ENCODE results near the gene LMO1. TPM values are rescaled to one million over a fixed set of nuclear protein-coding genes. Genes with fewer than 3 reads are reported as not detected.

Gene LMO1
- total RNA-seq, 1 experiment from 2014 or later = 0.27 TPM

GRCh38 chr11:8309311-8309710, 45.6 kb upstream of the LMO1 start (continued):
- no peak for TF ChIP-seq CEBPB (IDR thresholded peaks at IDR 0.05; ENCODE audit: low read depth)
- no peak for TF ChIP-seq JUND (IDR thresholded peaks at IDR 0.05)
- TF ChIP-seq FOSL1 (IDR thresholded peaks at IDR 0.05; ENCODE audit: low read depth) = no peak
- no peak for TF ChIP-seq ZBTB33 (IDR thresholded peaks at IDR 0.05; ENCODE audit: extremely low read depth, insufficient replicate concordance, low read length)
- no peak for TF ChIP-seq ATF3 (IDR thresholded peaks at IDR 0.05)
- no peak for TF ChIP-seq ELF1 (IDR thresholded peaks at IDR 0.05; ENCODE audit: borderline replicate concordance, low read depth)
- TF ChIP-seq ZNF274 (IDR thresholded peaks at IDR 0.05; ENCODE audit: low read depth, low read length) = no peak
- TF ChIP-seq POLR2A (IDR thresholded peaks at IDR 0.05; ENCODE audit: borderline replicate concordance, extremely low read depth, insufficient read depth, insufficient read length) = no peak
- TF ChIP-seq MAX (IDR thresholded peaks at IDR 0.05) = no peak

- Histone ChIP-seq H3K9me2 (ENCODE audit: insufficient read depth) (no peaks in the 10 kb centered on the region), H3K4me1 (ENCODE audit: control insufficient read depth in 1 of 2, insufficient read depth in 2 of 2, low read length in 2 of 2) (no peaks in the 10 kb centered on the region), H2AFZ (ENCODE audit: low read depth, low read length, poor library complexity, severe bottlenecking) (no peak overlapping the region), H3K36me3 (ENCODE audit: control insufficient read depth in 1 of 2, insufficient read depth in 2 of 2, low read length in 2 of 2) (no peaks in the 10 kb centered on the region), H3K4me2 (ENCODE audit: low read length) (no peak overlapping the region), H3K27me3 (ENCODE audit: insufficient read depth, low read length) (no peaks in the 10 kb centered on the region), H3K27ac (ENCODE audit: low read depth, low read length) (no peak overlapping the region), H3K9me3 (ENCODE audit: control insufficient read depth in 1 of 2, insufficient read depth in 1 of 2, low read depth in 1 of 2, low read length in 2 of 2) (peaks cover 0 to 5% of the 10 kb centered on the region in 2 experiments; a peak in 1 of 4 replicates), H3K79me2 (ENCODE audit: insufficient read depth, low read length) (no peaks in the 10 kb centered on the region), H3K4me3 (replicated peaks in 1 of 2; ENCODE audit: low read depth in 1 of 2, low read length in 2 of 2) (no peak overlapping the region), H4K20me1 (ENCODE audit: insufficient read depth) (no peaks in the 10 kb centered on the region), H3K9ac (ENCODE audit: low read length) (no peak overlapping the region)
- intact Hi-C loops (cut with micrococcal nuclease) = no loop called here
- ChIA-PET RAD21 (ENCODE audit: low non-redundant PET in 1 of 2, low total read pairs in 2 of 2, uncharacterized antibody in 2 of 2, unreplicated experiment in 2 of 2) (no interaction called here), CTCF (no interaction called here), POLR2A (no interaction called here)
- ATAC-seq = no peak
- no TSS peak for BruUV-seq (replicated peaks)
- no peak for DNase-seq (ENCODE audit: low read depth, low spot score)
- TF ChIP-seq MAX (IDR thresholded peaks at IDR 0.05) (no peak), ATF3 (IDR thresholded peaks at IDR 0.05) (no peak), POLR2A (IDR thresholded peaks at IDR 0.05; ENCODE audit: borderline replicate concordance, extremely low read depth, insufficient read depth, insufficient read length) (no peak), EZH2 (IDR thresholded peaks at IDR 0.05) (no peak), FOSL1 (IDR thresholded peaks at IDR 0.05; ENCODE audit: low read depth) (no peak), JUND (IDR thresholded peaks at IDR 0.05) (no peak), CEBPB (IDR thresholded peaks at IDR 0.05; ENCODE audit: low read depth) (no peak), CBX3 (IDR thresholded peaks at IDR 0.05; ENCODE audit: low read depth) (no peak), POLR2AphosphoS5 (IDR thresholded peaks at IDR 0.05; ENCODE audit: low read depth, low read length) (no peak), ZNF274 (IDR thresholded peaks at IDR 0.05; ENCODE audit: low read depth, low read length) (no peak), CTCF (IDR thresholded peaks at IDR 0.05 in 2 of 3, conservative IDR thresholded peaks at IDR 0.05 in 1 of 3; ENCODE audit: borderline replicate concordance in 1 of 3, insufficient read depth in 1 of 3, low read depth in 2 of 3, low read length in 2 of 3) (no peak), SIN3A (IDR thresholded peaks at IDR 0.05; ENCODE audit: low read depth) (no peak), SP1 (IDR thresholded peaks at IDR 0.05; ENCODE audit: low read depth) (no peak), REST (IDR thresholded peaks at IDR 0.05; ENCODE audit: low read depth) (no peak)
Observed at GRCh38 chr11:8307601-8308000, 43.9 kb upstream of the LMO1 start.

Measured in HCT116 (cell line).